ENCODE data around the gene CHRNA5.

DNA sequence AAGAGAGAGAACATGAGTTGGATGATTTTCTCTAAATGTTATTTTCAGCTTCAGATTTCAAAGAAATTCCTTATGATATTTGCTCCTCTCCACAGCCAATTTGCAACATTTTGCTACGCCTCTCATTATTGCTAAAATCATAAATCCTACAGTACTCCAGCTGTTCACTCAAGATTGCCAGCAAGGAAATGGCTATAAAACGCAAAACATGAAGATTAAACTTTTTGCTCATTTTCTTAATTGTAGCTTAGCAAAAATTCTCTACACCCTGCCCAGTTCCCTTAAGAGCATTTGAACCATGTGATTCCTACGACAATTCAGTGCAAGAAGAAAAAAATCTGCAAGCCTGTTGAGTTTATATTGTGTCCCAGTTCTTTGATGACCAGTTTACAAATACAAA, 48.7 kb downstream of the CHRNA5 start:
- TF ChIP-seq POLR2AphosphoS5 (IDR thresholded peaks at IDR 0.05) (no peak), CTCF (IDR thresholded peaks at IDR 0.05) (no peak)
